ENCODE measurements around the gene EPAS1.

EPAS1 gene

DNA sequence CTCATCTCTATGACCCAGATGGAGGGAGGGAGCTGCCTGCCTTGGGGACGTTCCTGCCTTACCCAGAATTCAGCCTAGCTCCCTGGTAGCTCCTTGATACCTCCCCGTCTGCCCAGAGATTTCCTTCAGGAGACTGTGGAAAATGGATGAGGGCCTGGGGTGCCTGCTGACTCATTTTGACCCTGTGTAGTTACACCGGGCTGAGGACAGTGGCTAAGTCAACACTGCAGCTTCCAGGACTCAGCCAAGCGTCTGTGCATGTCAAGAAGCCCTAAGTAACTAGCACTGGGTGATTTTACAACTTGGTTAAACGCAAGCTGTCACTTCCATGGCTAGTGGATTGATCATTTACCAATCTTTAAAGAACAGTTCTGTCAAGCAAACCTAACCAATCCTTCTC, 23.3 kb upstream of the EPAS1 start:
- DNase-seq: no peak

DNA sequence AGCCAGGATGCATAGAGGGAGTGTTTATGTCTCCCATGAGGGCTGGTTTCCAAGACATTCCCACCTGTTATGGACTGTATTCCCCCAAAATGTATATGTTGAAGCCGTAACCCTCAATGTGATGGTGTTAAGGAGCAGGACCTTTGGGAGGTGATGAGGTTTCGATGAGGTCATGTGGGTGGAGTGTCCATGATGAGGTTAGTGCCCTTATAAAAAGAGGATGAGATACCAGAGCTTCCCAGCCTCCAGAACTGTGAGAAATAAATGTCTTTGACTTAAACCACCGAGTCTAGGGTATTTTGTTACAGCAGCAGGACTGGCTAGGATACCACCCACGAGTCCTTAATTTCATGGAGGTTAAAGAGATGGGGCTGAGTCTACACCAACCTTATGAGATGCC, 22.6 kb upstream of the EPAS1 start:
- no peak for DNase-seq

DNA sequence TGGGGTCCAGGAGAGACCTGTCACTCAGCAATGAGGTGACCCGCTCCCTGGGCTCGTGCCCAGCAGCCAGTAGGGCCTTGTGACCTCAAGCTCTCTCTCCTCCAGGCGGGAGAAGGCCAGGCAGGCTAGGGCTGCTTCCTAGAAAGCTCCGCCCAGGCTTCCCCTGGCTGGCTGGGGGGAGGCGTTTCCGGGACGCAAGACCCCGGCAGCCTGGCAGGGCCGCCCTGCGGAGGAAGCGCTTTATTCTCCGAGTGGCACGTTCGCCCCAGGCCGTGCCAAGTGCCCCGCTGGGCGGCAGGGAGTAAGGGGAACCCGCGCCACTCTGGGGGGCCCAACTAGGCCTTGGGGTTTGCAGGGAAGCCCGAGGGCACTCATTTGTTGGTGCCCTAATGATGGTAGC, 21.2 kb upstream of the EPAS1 start:
- peak; percentile 35 for DNase-seq

DNA sequence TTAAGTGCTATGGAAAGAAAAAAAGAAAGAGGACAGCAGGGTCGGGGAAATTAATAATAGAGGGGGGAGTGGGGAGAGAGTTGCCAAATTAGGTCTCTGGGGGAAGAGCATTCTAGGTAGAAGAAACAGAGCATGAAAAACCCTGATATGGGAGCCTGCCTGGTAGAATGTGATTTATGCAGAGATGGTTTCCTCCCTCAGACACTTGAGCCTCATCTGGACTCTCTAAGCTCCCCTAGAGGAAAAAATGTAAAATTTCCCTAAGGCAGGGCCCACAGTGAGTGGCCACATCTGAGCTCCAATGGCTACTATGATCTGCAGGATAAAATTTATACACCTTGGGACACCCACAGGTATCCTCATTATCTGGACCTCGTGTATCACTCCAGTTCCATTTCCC, 20.6 kb upstream of the EPAS1 start:
- DNase-seq: peak; percentile 31

DNA sequence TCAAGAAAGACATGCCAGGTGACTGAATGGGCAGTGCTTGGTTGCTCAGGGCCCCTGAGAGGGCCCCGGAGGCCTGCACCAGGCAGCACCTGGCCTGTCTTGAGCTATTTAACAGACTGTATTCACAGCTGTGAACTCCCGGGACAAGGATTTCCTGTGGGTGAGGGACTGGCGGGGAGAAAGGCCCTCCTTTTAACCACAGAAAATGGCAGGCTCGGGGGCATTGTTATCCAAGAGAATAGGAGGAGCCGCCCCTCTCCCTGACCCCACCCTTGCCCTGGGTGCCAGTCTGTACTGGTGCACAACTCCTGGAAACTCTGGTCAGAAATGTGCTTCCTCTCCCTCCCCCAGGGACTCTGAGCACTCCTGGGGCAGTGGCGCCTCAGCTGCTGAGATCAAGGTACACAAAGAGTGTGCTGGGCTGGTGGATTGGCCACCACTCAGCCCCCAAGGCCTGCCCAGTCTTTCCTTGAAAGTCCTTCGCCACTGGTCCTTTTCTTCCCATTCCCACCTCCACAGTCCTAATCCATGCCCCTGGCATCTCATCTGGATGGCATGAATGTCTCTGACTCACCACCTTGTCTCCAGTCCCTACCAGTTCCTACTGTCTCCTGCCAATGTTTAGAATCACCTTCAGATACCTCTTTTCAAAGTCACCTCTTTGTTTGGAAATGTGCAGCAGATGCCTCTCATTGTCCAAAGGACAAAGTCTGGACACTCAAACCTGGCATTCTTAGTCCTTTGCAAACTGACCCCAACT, 19.6 kb upstream of the EPAS1 start:
- DNase-seq: no peak

DNA sequence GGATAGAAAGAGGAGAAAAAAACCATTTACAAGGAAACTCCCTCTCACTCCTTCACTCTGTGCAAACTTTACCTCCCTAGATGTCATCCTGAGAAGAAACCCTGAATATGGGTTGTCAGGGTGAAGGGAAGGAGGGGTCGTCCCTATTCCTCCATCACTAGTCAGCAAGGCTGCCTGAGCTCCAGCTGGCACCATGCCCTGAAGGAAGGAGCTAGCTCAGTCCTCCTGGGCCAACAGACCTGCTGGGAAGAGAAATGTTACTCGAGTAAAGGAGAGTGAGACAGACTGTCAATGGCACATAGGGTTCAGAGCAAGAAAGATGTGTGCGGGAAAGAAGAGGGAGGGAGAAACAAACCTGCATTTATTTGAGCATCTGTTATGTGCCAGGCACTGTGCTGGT, 18.3 kb upstream of the EPAS1 start:
- no peak for DNase-seq

DNA sequence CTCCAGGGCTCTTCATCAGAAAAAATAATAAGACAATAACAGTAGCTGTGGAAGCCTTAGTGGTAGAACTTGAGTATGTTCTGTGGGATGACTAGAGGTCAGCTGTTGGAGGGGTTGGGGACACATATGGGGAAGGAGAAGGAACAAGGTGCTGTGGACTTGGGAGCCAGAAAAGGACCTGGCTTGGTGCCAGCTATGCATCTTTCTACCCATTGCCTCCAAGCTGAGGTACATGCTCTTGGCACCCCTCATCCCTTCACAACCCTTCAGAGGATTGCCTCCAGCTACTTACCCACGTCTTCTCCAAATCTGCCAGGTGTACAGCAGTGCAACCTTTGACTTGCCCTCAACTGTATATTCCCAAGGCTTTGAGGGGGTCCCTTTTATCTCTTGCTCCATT, 15.3 kb upstream of the EPAS1 start:
- DNase-seq: no peak

DNA sequence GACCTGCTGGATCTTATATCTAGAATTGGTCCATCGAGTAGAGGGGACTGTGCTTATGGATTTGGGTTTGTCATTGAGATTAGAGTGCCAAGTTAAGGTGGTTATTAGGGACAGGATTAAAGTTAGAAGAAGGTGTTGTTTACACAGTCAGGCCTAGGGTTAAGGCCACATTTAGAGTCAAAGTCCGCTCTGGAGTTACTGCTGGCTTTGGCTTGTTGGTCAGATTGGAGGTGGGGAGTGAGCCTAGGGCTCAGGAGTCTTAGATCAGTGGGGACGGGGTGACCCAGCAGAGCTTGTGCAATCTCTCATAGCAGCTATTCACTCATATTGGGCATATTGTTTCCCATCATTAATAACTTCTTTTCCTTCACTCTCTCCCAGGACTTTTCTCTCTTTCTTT, 13.5 kb upstream of the EPAS1 start:
- no peak for DNase-seq

DNA sequence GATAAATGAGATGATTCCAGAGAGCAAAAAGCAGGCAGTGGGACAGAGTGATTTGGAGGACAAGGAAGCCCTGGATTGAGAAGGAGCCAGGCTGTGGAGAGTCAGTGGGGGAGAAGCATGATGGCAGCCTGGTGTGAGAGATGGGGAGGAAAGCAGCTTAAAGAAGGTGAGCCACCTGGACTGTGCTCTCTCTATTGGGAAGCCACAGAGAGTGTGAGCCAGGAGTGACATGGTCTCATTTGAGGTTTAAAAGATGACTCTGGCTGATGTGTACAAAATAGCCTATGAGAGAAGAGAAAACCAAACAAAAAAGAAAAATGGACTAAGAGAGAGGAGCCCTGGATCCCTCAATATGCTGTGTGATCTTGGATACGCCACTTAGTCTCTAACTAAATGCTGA, 12.9 kb upstream of the EPAS1 start:
- DNase-seq: no peak

DNA sequence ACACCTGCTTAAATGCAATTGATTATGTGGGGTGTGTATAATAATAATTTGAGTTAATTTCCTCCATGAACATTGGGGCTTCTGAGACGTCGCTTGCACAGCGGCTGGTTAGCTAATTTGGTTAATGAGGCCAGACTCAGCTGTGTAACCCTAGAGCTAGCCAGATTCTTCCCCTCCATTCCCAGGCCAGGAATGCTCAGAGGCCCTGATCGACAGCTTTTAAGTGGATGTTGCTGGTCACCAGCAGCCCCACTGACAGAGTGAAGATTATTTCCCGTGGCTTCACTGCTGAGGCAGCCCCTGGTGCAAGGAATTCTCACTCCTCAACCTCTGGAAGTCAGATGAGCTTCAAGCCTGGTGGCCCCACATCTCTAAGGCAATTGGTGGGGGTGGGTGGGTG, 12.4 kb upstream of the EPAS1 start:
- no peak for DNase-seq

DNA sequence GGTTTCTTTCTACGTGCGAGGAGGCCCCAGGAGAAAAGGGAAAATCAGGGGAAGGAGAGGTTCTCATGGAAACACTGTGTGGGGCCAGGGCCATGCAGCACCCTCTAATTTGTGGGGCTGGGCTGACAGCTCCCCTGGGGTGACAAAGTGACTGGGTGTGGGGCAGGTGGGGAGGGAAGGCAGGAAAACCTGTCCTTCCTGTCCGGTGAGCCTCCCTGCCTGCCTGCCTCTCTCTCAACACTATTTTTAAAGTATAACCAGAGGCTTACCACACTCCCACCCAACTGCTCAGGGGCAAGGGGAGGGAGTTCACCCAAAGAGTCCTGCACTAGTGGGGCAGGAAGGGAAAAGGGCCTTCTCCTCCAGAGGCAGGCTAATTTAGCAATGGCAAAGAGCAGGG, 10.5 kb upstream of the EPAS1 start:
- no peak for DNase-seq

DNA sequence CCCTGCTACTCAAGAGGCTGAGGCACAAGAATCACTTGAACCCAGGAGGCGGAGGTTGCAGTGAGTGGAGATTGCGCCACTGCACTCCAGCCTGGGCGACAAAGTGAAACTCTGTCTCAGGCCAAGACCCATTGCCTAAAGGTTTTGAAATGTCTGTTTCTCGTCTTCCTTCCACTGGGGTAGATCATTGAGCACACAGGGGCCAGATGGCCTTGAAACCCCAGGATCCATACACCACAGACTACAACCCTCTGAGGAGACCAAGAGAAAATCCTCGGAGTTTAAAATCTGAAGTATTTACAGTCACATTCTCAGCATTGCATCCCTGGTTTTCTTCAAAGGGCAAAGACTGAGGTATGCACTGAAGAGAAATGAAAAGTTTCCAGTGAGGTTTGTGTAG, 7.1 kb upstream of the EPAS1 start:
- DNase-seq: no peak

DNA sequence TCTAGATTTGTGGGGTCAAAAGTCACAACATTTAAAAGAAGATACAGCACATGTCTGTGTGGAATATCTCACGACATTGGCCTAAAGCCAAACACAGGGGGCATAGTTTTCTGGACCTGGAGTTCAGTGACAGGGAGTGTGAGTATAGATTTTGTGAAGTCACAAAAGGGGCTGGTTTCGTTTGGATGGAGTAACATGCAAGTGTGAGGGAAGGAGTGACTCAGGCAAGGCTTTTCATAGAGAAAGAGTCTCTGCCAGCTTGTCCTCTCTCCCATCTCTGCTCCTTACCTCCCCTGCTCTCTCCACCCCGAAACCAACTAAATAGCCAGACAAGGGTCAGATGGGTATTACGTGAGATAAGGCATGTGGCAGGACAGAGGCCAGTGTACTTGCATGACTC, 3.7 kb upstream of the EPAS1 start:
- no peak for DNase-seq

DNA sequence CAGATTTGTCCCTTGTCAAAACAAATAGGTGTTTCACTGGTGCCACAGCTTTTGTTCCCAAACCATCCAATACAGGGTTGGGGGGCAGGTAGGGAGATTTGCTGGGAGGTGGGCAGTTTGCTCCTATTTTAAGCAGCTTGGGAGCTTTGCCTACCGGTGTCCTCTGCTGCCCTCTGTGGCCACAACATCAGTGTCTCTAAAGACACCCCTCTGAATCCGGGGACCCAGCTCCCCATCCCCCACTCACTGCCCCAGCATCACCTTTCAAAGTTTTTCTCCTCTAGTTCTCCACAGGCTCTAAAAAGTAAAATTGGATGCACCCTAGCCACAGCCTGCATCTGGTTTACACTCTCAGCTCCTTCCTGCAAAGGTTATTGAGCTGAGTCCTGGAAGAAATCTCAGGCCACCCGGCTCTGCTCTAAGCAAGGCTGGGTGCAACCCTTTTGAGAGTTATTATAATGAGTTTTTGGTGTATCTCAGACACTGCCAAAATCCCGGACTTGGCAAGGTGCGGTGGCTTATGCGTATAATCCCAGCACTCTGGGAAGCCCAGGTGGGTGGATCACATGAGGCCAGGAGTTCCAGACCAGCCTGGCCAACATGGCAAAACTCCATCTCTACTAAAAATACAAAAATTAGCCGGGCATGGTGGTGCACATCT, 2.9 kb upstream of the EPAS1 start:
- DNase-seq: no peak

DNA sequence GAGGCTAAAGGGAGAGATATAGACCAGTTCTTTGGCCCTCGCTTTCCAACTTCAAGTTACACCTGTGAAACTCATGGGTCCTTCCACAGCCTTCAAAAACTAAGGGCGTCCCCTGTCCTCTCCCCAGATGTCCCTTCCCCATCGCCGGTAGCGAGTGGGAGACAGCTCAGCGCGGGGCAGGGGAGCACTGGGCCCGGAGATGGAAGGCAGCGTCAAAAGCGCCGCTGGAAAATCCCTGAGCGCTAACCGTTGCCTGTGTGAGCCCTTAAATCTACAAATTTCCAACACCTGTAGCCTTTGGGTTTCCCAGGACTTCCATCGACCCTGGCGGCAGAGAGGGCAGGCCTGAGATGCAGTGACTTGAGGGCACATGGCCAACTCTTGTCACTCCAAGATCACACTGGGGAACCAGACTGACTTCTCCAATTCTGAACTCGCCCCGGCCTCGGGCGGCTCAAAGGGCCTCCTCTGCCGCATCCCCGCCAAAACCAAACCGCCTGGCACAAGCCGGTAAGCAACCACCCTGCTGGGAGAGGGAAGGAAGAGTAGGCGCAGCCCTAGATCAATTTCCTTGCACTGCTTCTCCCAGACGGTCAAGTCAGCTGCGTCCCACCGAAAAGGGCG, 879 bp upstream of the EPAS1 start:
- DNase-seq: no peak

DNA sequence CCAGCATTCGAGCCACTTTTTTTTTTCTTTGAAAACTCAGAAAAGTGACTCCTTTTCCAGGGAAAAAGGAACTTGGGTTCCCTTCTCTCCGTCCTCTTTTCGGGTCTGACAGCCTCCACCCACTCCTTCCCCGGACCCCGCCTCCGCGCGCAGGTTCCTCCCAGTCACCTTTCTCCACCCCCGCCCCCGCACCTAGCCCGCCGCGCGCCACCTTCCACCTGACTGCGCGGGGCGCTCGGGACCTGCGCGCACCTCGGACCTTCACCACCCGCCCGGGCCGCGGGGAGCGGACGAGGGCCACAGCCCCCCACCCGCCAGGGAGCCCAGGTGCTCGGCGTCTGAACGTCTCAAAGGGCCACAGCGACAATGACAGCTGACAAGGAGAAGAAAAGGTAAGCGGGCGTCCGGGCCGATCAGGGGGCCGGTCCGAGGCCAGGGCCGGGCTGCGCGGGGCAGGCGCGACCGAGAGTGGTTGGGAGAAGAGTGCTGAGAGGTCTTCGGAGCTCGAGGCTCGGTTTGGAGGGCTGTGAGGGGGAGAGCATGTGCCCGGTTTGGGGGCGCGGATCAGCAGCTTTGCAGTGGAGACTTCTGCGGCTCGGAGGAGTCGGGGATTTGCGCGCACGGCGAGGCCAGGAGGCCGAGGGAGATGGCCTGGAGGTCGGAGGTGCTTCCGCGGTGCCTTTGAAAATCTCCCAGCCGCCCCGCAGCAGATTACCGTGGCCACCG, 502 bp downstream of the EPAS1 start:
- DNase-seq: no peak

DNA sequence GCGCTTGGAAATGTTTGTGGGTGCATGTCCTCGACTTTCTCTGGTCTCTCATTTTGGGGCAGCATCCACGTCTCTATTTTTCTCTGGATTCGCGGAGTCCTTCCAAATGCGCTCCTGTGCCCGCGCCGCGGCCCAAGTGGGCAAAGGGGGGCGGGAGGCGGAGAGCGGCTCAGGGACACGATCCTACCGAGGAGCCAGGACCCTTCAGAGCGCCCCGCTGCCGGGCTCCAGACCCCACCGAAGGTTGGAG, 990 bp downstream of the EPAS1 start:
- DNase-seq: no peak

DNA sequence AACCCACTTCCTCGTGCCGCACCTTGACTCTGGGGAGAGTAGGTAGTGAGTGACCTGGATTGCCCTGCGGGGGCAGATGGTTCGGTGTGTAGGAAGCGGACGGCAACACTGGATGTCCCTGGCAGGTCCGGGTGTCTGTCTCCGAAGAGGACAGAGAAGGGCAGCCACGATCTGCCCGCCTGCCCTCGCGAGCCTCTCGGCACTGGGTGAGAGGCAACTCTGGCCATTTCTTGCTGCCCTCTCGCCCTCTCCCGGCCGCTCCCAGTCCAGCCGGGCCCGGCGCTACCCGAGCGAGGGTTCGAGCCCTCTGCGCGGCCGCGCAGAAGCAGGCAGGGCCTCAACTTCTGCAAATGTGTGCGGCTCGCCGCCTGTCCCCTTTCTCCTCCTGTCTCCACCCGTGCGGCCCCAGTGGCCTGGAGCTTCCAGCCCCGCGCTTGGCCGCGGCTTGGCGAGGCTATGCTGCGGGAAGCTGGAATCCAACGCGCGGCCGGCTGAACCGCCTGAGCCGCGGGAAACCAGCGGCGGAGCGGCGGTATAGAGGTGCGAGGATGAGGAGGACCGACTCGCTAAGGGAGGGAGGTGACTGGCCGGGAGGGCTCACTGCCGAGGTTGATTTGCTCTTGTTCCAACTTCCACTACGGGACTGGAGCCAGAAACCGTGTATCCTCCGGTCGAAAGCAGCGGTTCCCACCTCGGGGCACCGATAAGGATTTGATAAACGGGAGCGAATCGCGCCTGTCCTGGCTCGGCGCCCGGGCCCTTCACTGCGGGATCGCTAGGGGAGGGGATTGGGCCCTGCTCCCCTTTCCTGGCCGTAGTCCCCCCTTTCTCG, 1.5 kb downstream of the EPAS1 start:
- peak; percentile 35 for DNase-seq

DNA sequence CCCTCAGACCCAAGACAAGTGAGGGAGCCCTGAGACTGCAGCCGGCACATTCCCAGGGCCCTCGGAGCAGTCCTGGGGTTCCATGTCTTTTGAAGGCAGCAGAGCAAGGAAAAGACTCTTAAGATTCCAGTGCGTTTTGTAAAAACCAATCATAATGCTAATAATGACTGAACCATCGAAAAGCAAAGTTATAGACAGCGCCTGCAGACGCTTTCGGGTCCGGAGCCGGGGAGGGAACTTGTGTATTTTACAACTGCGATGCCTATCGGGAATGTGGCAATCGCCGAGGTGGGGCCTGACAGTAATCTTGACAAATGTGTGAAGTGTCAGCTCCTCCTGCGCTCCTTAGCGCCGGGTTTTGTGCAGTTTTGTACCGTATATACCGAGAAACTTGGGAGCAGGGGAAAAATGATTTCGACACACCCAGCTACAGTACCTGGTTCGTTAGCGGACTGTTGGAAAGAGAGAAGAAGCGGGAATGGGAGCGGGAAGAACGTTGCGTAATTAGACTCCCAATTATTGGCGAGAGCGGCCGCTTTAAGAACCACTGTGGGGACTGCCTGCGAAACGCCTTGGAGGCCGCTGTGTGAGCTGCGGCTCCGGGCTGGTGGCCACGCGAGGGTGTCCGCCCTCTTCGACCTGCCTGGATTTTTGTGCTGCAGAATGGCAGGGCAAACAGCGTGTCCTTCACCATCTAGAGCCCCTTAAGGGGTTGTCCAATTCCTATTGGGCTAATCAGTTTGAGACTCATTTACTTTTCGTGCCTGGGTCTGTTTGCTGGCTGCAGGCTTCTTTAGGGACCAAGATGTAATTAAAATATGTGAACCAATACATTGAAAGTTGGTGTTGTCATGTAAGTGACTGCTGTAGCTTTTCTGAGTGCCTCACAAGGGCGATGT, 2.4 kb downstream of the EPAS1 start:
- peak; percentile 72 for DNase-seq

DNA sequence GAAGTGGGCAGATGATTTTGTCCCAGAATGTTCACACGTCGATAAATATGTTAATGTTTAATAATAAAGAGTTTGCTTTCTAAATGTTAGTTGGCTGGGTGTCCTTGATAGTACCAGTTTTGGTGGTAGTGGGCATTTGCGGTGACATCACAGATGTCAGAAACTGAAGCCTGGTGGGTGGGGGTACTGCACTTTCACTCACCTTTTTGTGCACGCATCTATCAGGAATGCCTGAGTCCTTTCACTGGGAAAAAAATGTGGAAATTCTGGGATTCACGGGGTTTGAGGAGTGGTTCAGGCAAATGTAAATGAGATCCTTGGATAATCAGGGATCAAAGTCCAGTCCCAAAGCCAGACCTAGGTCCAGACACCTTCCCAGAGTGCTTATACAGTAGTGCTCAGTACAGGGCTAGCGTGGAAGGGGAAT, 3.2 kb downstream of the EPAS1 start:
- DNase-seq: no peak

DNA sequence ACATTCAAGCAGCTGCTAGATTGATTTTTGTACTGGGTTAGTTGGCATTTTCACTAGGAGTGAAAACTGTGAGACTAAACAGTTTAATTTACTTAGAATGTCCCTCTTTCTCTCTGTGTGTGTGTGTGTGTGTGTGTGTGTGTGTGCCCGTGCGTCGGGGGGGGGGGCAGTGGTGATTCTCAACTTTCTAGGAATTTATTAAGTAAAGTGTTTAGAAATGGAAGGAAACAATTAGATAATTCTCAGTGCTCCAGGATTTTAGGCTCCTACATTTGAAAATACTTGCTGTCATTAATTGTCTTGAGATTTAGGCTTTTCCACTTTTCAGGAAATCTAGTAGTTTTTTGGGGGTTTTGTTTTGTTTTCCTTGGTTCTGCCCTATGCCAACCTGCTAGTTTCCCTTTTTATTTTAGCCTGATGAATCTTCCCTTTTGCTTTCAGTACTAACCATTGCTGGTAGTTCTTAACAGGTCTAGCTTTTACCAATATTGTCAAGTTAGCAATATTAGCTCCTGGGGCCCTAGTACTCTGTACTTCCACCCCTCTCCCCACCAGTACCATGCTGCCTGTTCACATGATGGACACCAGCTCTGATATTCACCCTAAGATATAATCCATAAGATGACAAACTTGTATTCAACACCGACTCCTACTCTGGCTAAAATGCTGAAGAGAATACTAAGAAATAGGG, 4.9 kb downstream of the EPAS1 start:
- DNase-seq: no peak

Data from fibroblast of skin of right quadriceps (primary cell).